ENCODE measurements around the gene SNX6. TPM values are rescaled to one million over a fixed set of nuclear protein-coding genes. Genes with fewer than 3 reads are reported as not detected.

SNX6 gene
- 181 and 190 TPM in 2 replicates for total RNA-seq

GRCh38 chr14:34629657-34630529, at the start of gene SNX6:
Gene SNX6 (minus strand): TSS chr14:34630148. CDS start chr14:34630116, 32 bp downstream.

GRCh38 chr14:34539407-34540180, 90.4 kb downstream of the SNX6 start, which contains the start of gene EAPP:
Gene EAPP (minus strand): TSS chr14:34539701. CDS start chr14:34539628, 73 bp downstream.

Other genes with a start within 250 kb of the SNX6 start
- gene SPTSSA, start 167.9 kb downstream of the SNX6 start, total RNA-seq = 23.3 and 26.3 TPM in 2 replicates
- 42.2 and 43.5 TPM in 2 replicates for gene EAPP, start 90.4 kb downstream of the SNX6 start, total RNA-seq
- gene CFL2, start 84.4 kb upstream of the SNX6 start, total RNA-seq = 66.9 and 73.6 TPM in 2 replicates
- 47.1 and 54.9 TPM in 2 replicates for gene BAZ1A, start 245.2 kb upstream of the SNX6 start, total RNA-seq